Gastrocnemius medialis (tissue), 4 donors: ENCODE measurements around the gene POFUT1.

Source experiments
- POLR2A ChIP-seq, 2 donors: fragments of 450-650 bp; IDR thresholded peaks; one replicate each; pipeline ENCODE4 v1.6.1; 2017; ENCODE audit warnings: antibody characterized with exemption in 2 of 2, mild to moderate bottlenecking in 2 of 2, moderate library complexity in 2 of 2
- TF ChIP-seq, protein P1 (sequence below), 5 experiments: fragments of 450-650 bp in 3 of 5; fragments of 200-600 bp in 2 of 5; sonication (generic) in 2 of 5; IDR thresholded peaks in 4 of 5; conservative IDR thresholded peaks in 1 of 5; 1 replicate in 4 of 5; 2 replicates in 1 of 5; pipeline ENCODE4 v1.5.1; 2016 to 2019; ENCODE audit warnings: antibody characterized with exemption in 5 of 5, mild to moderate bottlenecking in 3 of 5, moderate library complexity in 3 of 5

- TF ChIP-seq, protein P1, sequence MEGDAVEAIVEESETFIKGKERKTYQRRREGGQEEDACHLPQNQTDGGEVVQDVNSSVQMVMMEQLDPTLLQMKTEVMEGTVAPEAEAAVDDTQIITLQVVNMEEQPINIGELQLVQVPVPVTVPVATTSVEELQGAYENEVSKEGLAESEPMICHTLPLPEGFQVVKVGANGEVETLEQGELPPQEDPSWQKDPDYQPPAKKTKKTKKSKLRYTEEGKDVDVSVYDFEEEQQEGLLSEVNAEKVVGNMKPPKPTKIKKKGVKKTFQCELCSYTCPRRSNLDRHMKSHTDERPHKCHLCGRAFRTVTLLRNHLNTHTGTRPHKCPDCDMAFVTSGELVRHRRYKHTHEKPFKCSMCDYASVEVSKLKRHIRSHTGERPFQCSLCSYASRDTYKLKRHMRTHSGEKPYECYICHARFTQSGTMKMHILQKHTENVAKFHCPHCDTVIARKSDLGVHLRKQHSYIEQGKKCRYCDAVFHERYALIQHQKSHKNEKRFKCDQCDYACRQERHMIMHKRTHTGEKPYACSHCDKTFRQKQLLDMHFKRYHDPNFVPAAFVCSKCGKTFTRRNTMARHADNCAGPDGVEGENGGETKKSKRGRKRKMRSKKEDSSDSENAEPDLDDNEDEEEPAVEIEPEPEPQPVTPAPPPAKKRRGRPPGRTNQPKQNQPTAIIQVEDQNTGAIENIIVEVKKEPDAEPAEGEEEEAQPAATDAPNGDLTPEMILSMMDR (IDR thresholded peaks at IDR 0.05 in 4 of 5, conservative IDR thresholded peaks at IDR 0.05 in 1 of 5): no peak
- TF ChIP-seq POLR2A (IDR thresholded peaks at IDR 0.05): no peak
Observed at GRCh38 chr20:32218156-32218900, 10.6 kb downstream of the POFUT1 start.
